GM12801 (cell line): ENCODE measurements around the gene DNAH14.

Experiments
- CTCF ChIP-seq: IDR thresholded peaks from one replicate; pipeline ENCODE4 v1.5.1; 2011; ENCODE audit warnings: control low read depth; ENCODE audit not compliant: insufficient read length; ENCODE audit errors: extremely low read depth

The DNAH14 gene

GRCh38 chr1:225159793-225160192 lies 230.3 kb downstream of the DNAH14 start:
- no peak for TF ChIP-seq CTCF

GRCh38 chr1:225179686-225180085 lies 250.2 kb downstream of the DNAH14 start:
- TF ChIP-seq CTCF: no peak

GRCh38 chr1:225182716-225183115 lies 253.2 kb downstream of the DNAH14 start:
- TF ChIP-seq CTCF: no peak

- no peak for TF ChIP-seq CTCF
These were observed 261.8 kb downstream of the DNAH14 start for GRCh38 chr1:225191199-225191753.

- TF ChIP-seq CTCF: no peak
These were observed 272.0 kb downstream of the DNAH14 start for GRCh38 chr1:225201447-225201846.

GRCh38 chr1:225207791-225208190 lies 278.3 kb downstream of the DNAH14 start:
- no peak for TF ChIP-seq CTCF

GRCh38 chr1:225209153-225209552 lies 279.7 kb downstream of the DNAH14 start:
- TF ChIP-seq CTCF: no peak
